Measurements from ENCODE around the gene XYLT1.

DNA sequence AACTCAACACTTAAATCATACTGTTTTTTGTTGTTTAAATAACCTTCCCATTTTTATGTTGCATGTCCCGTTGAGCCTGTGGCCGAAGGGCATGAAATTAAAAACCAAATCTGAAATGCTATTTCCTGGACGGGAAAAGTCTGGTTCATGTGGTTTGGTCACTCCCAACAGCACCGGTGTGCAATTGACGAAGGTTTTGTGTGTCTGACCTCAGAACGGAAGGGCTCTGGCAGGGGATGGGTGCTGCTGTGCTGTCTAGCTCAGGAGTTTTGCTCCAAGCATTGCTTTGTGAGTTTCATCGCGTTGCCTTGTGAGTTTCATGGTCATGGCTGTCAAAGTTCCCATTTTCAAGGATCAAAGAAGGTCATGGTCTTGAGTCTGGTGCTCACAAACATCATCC, 363.3 kb downstream of the XYLT1 start:
- TF ChIP-seq, protein P1, sequence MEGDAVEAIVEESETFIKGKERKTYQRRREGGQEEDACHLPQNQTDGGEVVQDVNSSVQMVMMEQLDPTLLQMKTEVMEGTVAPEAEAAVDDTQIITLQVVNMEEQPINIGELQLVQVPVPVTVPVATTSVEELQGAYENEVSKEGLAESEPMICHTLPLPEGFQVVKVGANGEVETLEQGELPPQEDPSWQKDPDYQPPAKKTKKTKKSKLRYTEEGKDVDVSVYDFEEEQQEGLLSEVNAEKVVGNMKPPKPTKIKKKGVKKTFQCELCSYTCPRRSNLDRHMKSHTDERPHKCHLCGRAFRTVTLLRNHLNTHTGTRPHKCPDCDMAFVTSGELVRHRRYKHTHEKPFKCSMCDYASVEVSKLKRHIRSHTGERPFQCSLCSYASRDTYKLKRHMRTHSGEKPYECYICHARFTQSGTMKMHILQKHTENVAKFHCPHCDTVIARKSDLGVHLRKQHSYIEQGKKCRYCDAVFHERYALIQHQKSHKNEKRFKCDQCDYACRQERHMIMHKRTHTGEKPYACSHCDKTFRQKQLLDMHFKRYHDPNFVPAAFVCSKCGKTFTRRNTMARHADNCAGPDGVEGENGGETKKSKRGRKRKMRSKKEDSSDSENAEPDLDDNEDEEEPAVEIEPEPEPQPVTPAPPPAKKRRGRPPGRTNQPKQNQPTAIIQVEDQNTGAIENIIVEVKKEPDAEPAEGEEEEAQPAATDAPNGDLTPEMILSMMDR (IDR thresholded peaks at IDR 0.05; ENCODE audit: low read depth, low read length), result no peak
- no peak for TF ChIP-seq EZH2phosphoT487 (IDR thresholded peaks at IDR 0.05; ENCODE audit: low read depth)

All from OCI-LY3 (cell line).